ENCODE measurements around the gene NTNG1. TPM values are rescaled to one million over a fixed set of nuclear protein-coding genes. Genes with fewer than 3 reads are reported as not detected.
A peak's percentile ranks its signal among the peaks of the same experiment; 100 is the strongest.
"Not testable (repeated sequence)": the region's sequence is repeated elsewhere in the genome, so short reads cannot be mapped to it uniquely, and the experiment has no call there.

The NTNG1 gene
- total RNA-seq (ENCODE audit: unreplicated experiment), result 3.2 TPM
- long read RNA-seq, partial matches to known transcripts, result 0 of 1 reads
- long read RNA-seq, other reads (novel, unspliced or antisense), result 1 of 1 reads

- H3K27me3 Mint-ChIP-seq (ENCODE audit: unreplicated experiment), result peaks cover 10% of the 10 kb centered on the region
- H3K9me3 Mint-ChIP-seq (ENCODE audit: unreplicated experiment), result no peaks in the 10 kb centered on the region
- TF ChIP-seq, protein P1, sequence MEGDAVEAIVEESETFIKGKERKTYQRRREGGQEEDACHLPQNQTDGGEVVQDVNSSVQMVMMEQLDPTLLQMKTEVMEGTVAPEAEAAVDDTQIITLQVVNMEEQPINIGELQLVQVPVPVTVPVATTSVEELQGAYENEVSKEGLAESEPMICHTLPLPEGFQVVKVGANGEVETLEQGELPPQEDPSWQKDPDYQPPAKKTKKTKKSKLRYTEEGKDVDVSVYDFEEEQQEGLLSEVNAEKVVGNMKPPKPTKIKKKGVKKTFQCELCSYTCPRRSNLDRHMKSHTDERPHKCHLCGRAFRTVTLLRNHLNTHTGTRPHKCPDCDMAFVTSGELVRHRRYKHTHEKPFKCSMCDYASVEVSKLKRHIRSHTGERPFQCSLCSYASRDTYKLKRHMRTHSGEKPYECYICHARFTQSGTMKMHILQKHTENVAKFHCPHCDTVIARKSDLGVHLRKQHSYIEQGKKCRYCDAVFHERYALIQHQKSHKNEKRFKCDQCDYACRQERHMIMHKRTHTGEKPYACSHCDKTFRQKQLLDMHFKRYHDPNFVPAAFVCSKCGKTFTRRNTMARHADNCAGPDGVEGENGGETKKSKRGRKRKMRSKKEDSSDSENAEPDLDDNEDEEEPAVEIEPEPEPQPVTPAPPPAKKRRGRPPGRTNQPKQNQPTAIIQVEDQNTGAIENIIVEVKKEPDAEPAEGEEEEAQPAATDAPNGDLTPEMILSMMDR (IDR thresholded peaks at IDR 0.05; ENCODE audit: unreplicated experiment), result no peak
- H3K36me3 Mint-ChIP-seq (ENCODE audit: low read depth, unreplicated experiment), result no peaks in the 10 kb centered on the region
- peak within 1 kb of the TSS; percentile 96 for H3K4me3 Mint-ChIP-seq (ENCODE audit: unreplicated experiment)
- peaks cover 8% of the 10 kb centered on the region for H3K4me1 Mint-ChIP-seq (ENCODE audit: unreplicated experiment)
- peak; percentile 31 for DNase-seq (ENCODE audit: low spot score)
- H3K27ac Mint-ChIP-seq (ENCODE audit: unreplicated experiment), result no peak within 1 kb of the TSS
Observed at GRCh38 chr1:107140703-107141490, at the start of gene NTNG1. Gene NTNG1 (plus strand): TSS chr1:107141039.

GRCh38 chr1:107091418-107091817, 49.4 kb upstream of the NTNG1 start:
- no peaks in the 10 kb centered on the region for H3K27me3 Mint-ChIP-seq (ENCODE audit: unreplicated experiment)
- TF ChIP-seq, protein P1 (IDR thresholded peaks at IDR 0.05; ENCODE audit: unreplicated experiment), result no peak

DNA sequence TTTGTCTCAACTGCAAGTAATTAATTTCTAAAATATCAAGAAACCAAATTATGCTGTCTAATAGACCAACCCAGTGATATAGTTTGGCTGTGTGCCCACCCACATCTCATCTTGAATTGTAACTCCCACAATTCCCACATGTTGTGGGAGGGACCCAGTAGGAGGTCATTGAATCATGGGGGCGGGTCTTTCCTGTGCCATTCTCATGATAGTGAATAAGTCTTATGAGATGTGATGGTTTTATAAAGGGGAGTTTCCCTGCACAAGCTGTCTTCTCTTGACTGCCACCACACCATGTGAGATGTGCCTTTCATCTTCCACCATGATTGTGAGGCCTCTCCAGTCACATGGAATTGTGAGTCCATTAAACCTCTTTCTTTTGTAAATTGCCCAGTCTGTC, 47.4 kb upstream of the NTNG1 start:
- not testable (repeated sequence) for H3K27me3 Mint-ChIP-seq (ENCODE audit: unreplicated experiment); H3K9me3 Mint-ChIP-seq (ENCODE audit: unreplicated experiment); H3K36me3 Mint-ChIP-seq (ENCODE audit: low read depth, unreplicated experiment); DNase-seq (ENCODE audit: low spot score); H3K4me3 Mint-ChIP-seq (ENCODE audit: unreplicated experiment); H3K4me1 Mint-ChIP-seq (ENCODE audit: unreplicated experiment); H3K27ac Mint-ChIP-seq (ENCODE audit: unreplicated experiment)

More at GRCh38 chr1:107091418-107091817, 49.4 kb upstream of the NTNG1 start:
- Mint-ChIP-seq H3K36me3 (ENCODE audit: low read depth, unreplicated experiment) (no peaks in the 10 kb centered on the region), H3K9me3 (ENCODE audit: unreplicated experiment) (no peaks in the 10 kb centered on the region), H3K4me1 (ENCODE audit: unreplicated experiment) (no peaks in the 10 kb centered on the region), H3K4me3 (ENCODE audit: unreplicated experiment) (no peak overlapping the region), H3K27ac (ENCODE audit: unreplicated experiment) (no peak overlapping the region)
- no peak for DNase-seq (ENCODE audit: low spot score)

- no peak overlapping the region for H3K4me3 Mint-ChIP-seq (ENCODE audit: unreplicated experiment)
- H3K27ac Mint-ChIP-seq (ENCODE audit: unreplicated experiment), result no peak overlapping the region
- H3K36me3 Mint-ChIP-seq (ENCODE audit: low read depth, unreplicated experiment), result no peaks in the 10 kb centered on the region
- no peaks in the 10 kb centered on the region for H3K9me3 Mint-ChIP-seq (ENCODE audit: unreplicated experiment)
- H3K4me1 Mint-ChIP-seq (ENCODE audit: unreplicated experiment), result no peaks in the 10 kb centered on the region
- TF ChIP-seq, protein P1 (IDR thresholded peaks at IDR 0.05; ENCODE audit: unreplicated experiment), result no peak
- no peaks in the 10 kb centered on the region for H3K27me3 Mint-ChIP-seq (ENCODE audit: unreplicated experiment)
- DNase-seq (ENCODE audit: low spot score), result no peak
Observed at GRCh38 chr1:107095647-107096046, 45.2 kb upstream of the NTNG1 start.

DNA sequence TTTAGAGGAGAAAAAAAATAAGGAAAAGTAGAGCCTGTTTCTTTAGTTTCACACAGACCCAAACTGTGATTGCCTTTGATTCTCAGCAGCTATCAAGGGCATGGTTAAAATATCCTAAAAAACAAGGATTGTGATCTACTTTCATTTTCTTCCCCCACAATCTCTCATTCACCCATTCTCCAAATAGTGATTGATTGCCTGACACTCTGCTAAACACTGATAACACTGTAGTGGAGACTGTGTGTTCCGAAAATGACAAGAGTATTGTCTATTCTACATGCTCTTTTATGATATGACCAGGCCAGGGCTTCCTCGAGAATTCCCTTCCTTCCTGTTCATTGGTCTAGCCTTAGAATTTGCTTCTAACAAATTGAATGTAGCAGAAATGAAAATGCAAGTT, 44.1 kb upstream of the NTNG1 start:
- Mint-ChIP-seq H3K27me3 (ENCODE audit: unreplicated experiment) (no peaks in the 10 kb centered on the region), H3K9me3 (ENCODE audit: unreplicated experiment) (no peaks in the 10 kb centered on the region), H3K36me3 (ENCODE audit: low read depth, unreplicated experiment) (no peaks in the 10 kb centered on the region), H3K4me3 (ENCODE audit: unreplicated experiment) (no peak overlapping the region), H3K4me1 (ENCODE audit: unreplicated experiment) (no peaks in the 10 kb centered on the region), H3K27ac (ENCODE audit: unreplicated experiment) (no peak overlapping the region)
- DNase-seq (ENCODE audit: low spot score), result no peak
- TF ChIP-seq, protein P1 (IDR thresholded peaks at IDR 0.05; ENCODE audit: unreplicated experiment), result no peak
